ENCODE results near the gene SLC25A25. TPM values are rescaled to one million over a fixed set of nuclear protein-coding genes. Genes with fewer than 3 reads are reported as not detected.
A peak's percentile ranks its signal among the peaks of the same experiment; 100 is the strongest.

The SLC25A25 gene
- total and polyA plus RNA-seq, 2 of the 8 experiments (the other 6 are each of a cell fraction or from before 2014, with no cell fraction given) = 6.5 to 18.5 TPM

GRCh38 chr9:128117613-128118471 is 49.8 kb downstream of the SLC25A25 start (continued):
- no peak for TF ChIP-seq ZNF274 (IDR thresholded peaks at IDR 0.05; ENCODE audit: borderline replicate concordance, extremely low read depth, low read length)
- no peak for TF ChIP-seq NRF1 (IDR thresholded peaks at IDR 0.05; ENCODE audit: low read depth, low read length)
- TF ChIP-seq, protein P1, sequence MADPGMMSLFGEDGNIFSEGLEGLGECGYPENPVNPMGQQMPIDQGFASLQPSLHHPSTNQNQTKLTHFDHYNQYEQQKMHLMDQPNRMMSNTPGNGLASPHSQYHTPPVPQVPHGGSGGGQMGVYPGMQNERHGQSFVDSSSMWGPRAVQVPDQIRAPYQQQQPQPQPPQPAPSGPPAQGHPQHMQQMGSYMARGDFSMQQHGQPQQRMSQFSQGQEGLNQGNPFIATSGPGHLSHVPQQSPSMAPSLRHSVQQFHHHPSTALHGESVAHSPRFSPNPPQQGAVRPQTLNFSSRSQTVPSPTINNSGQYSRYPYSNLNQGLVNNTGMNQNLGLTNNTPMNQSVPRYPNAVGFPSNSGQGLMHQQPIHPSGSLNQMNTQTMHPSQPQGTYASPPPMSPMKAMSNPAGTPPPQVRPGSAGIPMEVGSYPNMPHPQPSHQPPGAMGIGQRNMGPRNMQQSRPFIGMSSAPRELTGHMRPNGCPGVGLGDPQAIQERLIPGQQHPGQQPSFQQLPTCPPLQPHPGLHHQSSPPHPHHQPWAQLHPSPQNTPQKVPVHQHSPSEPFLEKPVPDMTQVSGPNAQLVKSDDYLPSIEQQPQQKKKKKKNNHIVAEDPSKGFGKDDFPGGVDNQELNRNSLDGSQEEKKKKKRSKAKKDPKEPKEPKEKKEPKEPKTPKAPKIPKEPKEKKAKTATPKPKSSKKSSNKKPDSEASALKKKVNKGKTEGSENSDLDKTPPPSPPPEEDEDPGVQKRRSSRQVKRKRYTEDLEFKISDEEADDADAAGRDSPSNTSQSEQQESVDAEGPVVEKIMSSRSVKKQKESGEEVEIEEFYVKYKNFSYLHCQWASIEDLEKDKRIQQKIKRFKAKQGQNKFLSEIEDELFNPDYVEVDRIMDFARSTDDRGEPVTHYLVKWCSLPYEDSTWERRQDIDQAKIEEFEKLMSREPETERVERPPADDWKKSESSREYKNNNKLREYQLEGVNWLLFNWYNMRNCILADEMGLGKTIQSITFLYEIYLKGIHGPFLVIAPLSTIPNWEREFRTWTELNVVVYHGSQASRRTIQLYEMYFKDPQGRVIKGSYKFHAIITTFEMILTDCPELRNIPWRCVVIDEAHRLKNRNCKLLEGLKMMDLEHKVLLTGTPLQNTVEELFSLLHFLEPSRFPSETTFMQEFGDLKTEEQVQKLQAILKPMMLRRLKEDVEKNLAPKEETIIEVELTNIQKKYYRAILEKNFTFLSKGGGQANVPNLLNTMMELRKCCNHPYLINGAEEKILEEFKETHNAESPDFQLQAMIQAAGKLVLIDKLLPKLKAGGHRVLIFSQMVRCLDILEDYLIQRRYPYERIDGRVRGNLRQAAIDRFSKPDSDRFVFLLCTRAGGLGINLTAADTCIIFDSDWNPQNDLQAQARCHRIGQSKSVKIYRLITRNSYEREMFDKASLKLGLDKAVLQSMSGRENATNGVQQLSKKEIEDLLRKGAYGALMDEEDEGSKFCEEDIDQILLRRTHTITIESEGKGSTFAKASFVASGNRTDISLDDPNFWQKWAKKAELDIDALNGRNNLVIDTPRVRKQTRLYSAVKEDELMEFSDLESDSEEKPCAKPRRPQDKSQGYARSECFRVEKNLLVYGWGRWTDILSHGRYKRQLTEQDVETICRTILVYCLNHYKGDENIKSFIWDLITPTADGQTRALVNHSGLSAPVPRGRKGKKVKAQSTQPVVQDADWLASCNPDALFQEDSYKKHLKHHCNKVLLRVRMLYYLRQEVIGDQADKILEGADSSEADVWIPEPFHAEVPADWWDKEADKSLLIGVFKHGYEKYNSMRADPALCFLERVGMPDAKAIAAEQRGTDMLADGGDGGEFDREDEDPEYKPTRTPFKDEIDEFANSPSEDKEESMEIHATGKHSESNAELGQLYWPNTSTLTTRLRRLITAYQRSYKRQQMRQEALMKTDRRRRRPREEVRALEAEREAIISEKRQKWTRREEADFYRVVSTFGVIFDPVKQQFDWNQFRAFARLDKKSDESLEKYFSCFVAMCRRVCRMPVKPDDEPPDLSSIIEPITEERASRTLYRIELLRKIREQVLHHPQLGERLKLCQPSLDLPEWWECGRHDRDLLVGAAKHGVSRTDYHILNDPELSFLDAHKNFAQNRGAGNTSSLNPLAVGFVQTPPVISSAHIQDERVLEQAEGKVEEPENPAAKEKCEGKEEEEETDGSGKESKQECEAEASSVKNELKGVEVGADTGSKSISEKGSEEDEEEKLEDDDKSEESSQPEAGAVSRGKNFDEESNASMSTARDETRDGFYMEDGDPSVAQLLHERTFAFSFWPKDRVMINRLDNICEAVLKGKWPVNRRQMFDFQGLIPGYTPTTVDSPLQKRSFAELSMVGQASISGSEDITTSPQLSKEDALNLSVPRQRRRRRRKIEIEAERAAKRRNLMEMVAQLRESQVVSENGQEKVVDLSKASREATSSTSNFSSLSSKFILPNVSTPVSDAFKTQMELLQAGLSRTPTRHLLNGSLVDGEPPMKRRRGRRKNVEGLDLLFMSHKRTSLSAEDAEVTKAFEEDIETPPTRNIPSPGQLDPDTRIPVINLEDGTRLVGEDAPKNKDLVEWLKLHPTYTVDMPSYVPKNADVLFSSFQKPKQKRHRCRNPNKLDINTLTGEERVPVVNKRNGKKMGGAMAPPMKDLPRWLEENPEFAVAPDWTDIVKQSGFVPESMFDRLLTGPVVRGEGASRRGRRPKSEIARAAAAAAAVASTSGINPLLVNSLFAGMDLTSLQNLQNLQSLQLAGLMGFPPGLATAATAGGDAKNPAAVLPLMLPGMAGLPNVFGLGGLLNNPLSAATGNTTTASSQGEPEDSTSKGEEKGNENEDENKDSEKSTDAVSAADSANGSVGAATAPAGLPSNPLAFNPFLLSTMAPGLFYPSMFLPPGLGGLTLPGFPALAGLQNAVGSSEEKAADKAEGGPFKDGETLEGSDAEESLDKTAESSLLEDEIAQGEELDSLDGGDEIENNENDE (IDR thresholded peaks at IDR 0.05; ENCODE audit: insufficient replicate concordance, low read length) = no peak
- TF ChIP-seq TAF7 (optimal IDR thresholded peaks at IDR 0.05; ENCODE audit: borderline replicate concordance, low read depth, low read length) = peak; percentile 73
- TF ChIP-seq BACH1 (IDR thresholded peaks at IDR 0.05; ENCODE audit: low read length) = no peak
- TF ChIP-seq SAP30 (IDR thresholded peaks at IDR 0.05; ENCODE audit: insufficient read depth, insufficient replicate concordance, low read length) = no peak
- no peak for TF ChIP-seq POLR2AphosphoS5 (IDR thresholded peaks at IDR 0.05; ENCODE audit: low read depth, low read length)
- no peak for TF ChIP-seq USF2 (IDR thresholded peaks at IDR 0.05; ENCODE audit: low read length)
